RWPE2 (cell line): ENCODE data around the gene HAVCR2.

Experiments
- ATAC-seq: fragments of 200-7000 bp; cut with Tn5 transposase; 3 replicates; pipeline ENCODE4 v1.9.1; 2021; ENCODE audit warnings: low read depth
- DNase-seq: peaks from one replicate; pipeline ENCODE4 v3.0.0-alpha.2; 2020; ENCODE audit warnings: low spot score
- H3K27ac ChIP-seq: fragments of 450-650 bp; 2 replicates; pipeline ENCODE4 v1.5.1; 2017; ENCODE audit warnings: mild to moderate bottlenecking; ENCODE audit not compliant: poor library complexity, severe bottlenecking
- H3K27me3 ChIP-seq: fragments of 250-450 bp; sonication (Bioruptor Pico); 2 replicates; pipeline ENCODE4 v1.5.1; 2021; ENCODE audit warnings: mild to moderate bottlenecking, moderate library complexity; ENCODE audit not compliant: insufficient read depth, poor library complexity, severe bottlenecking
- H3K36me3 ChIP-seq: fragments of 250-450 bp; sonication (Bioruptor Pico); 2 replicates; pipeline ENCODE4 v1.5.1; 2020; ENCODE audit warnings: low read depth, mild to moderate bottlenecking, moderate library complexity
- H3K4me1 ChIP-seq: fragments of 250-450 bp; sonication (Bioruptor Pico); 2 replicates; pipeline ENCODE4 v1.5.1; 2021; ENCODE audit warnings: mild to moderate bottlenecking, moderate library complexity; ENCODE audit not compliant: insufficient read depth, poor library complexity, severe bottlenecking
- H3K4me3 ChIP-seq: fragments of 250-450 bp; sonication (Bioruptor Pico); 2 replicates; pipeline ENCODE4 v1.5.1; 2021; ENCODE audit warnings: mild to moderate bottlenecking, moderate library complexity; ENCODE audit not compliant: severe bottlenecking
- H3K9me3 ChIP-seq: fragments of 250-450 bp; sonication (Bioruptor Pico); 2 replicates; pipeline ENCODE4 v1.5.1; 2021; ENCODE audit warnings: mild to moderate bottlenecking, moderate library complexity; ENCODE audit not compliant: severe bottlenecking
- CTCF ChIP-seq: fragments of 450-650 bp; IDR thresholded peaks from one replicate; pipeline ENCODE4 v1.5.1; 2017; ENCODE audit warnings: mild to moderate bottlenecking, moderate library complexity; ENCODE audit not compliant: poor library complexity, severe bottlenecking

The HAVCR2 gene

GRCh38 chr5:157085930-157086329, 22.9 kb downstream of the HAVCR2 start:
- Histone ChIP-seq H3K27me3 (no peaks in the 10 kb centered on the region), H3K36me3 (no peaks in the 10 kb centered on the region), H3K4me3 (no peak overlapping the region), H3K27ac (no peak overlapping the region), H3K9me3 (no peaks in the 10 kb centered on the region), H3K4me1 (no peaks in the 10 kb centered on the region)
- ATAC-seq (no peak), DNase-seq (no peak)
- no peak for TF ChIP-seq CTCF

- Histone ChIP-seq H3K4me3 (no peak overlapping the region), H3K4me1 (no peaks in the 10 kb centered on the region), H3K27me3 (no peaks in the 10 kb centered on the region), H3K36me3 (no peaks in the 10 kb centered on the region), H3K27ac (no peak overlapping the region), H3K9me3 (no peaks in the 10 kb centered on the region)
- ATAC-seq (no peak), DNase-seq (no peak)
- no peak for TF ChIP-seq CTCF
Measured at GRCh38 chr5:157080286-157080685, 28.6 kb downstream of the HAVCR2 start.

GRCh38 chr5:157076558-157076957, 32.3 kb downstream of the HAVCR2 start:
- no peaks in the 10 kb centered on the region for H3K27me3 ChIP-seq
- TF ChIP-seq CTCF: no peak
- H3K4me3 ChIP-seq: no peak overlapping the region
- H3K27ac ChIP-seq: no peak overlapping the region
- no peaks in the 10 kb centered on the region for H3K36me3 ChIP-seq
- DNase-seq (no peak), ATAC-seq (peak; percentile 74)
- no peaks in the 10 kb centered on the region for H3K4me1 ChIP-seq
- no peaks in the 10 kb centered on the region for H3K9me3 ChIP-seq

- H3K9me3 ChIP-seq: no peaks in the 10 kb centered on the region
- no peaks in the 10 kb centered on the region for H3K27me3 ChIP-seq
- DNase-seq (no peak), ATAC-seq (no peak)
- H3K4me3 ChIP-seq: no peak overlapping the region
- no peaks in the 10 kb centered on the region for H3K4me1 ChIP-seq
- no peak for TF ChIP-seq CTCF
- no peak overlapping the region for H3K27ac ChIP-seq
- no peaks in the 10 kb centered on the region for H3K36me3 ChIP-seq
Measured at GRCh38 chr5:157072508-157072907, 36.3 kb downstream of the HAVCR2 start.

GRCh38 chr5:157069949-157070348, 38.9 kb downstream of the HAVCR2 start:
- ATAC-seq: no peak
- no peak for DNase-seq
- Histone ChIP-seq H3K36me3 (no peaks in the 10 kb centered on the region), H3K27me3 (no peaks in the 10 kb centered on the region), H3K9me3 (no peaks in the 10 kb centered on the region), H3K4me1 (no peaks in the 10 kb centered on the region), H3K27ac (no peak overlapping the region), H3K4me3 (no peak overlapping the region)
- TF ChIP-seq CTCF: no peak
